Measurements from ENCODE around the gene ICA1. TPM values are rescaled to one million over a fixed set of nuclear protein-coding genes. Genes with fewer than 3 reads are reported as not detected.
A peak's percentile ranks its signal among the peaks of the same experiment; 100 is the strongest.

Gene ICA1
- total and polyA plus RNA-seq, 2 experiments from 2014 or later = 45.2 to 83.7 TPM

- no peaks in the 10 kb centered on the region for H3K79me2 ChIP-seq (replicated peaks; ENCODE audit: insufficient read depth)
- H3K4me2 ChIP-seq = peak overlapping the region; percentile 52
- TF ChIP-seq REST (IDR thresholded peaks at IDR 0.05; ENCODE audit: unreplicated experiment) (no peak), ZNF331 (CRISPR knock-in tag; IDR thresholded peaks at IDR 0.05; ENCODE audit: low read depth) (no peak), EZH2phosphoT487 (IDR thresholded peaks at IDR 0.05; ENCODE audit: unreplicated experiment) (no peak), NANOG (IDR thresholded peaks at IDR 0.05; ENCODE audit: borderline replicate concordance) (peak; percentile 75), JUNB (IDR thresholded peaks at IDR 0.05; ENCODE audit: unreplicated experiment) (no peak), POLR2AphosphoS5 (IDR thresholded peaks at IDR 0.05; ENCODE audit: low read depth) (no peak), CREB1 (CRISPR knock-in tag; IDR thresholded peaks at IDR 0.05; ENCODE audit: low read depth) (peak; percentile 23; the same call in 1 of the 2 replicates)
- peak; percentile 80 for ATAC-seq
- DNase-seq (ENCODE audit: low spot score) = peak; percentile 71
- peak overlapping the region; percentile 75 for H3K27ac ChIP-seq (ENCODE audit: low read depth)
- H3K9me2 ChIP-seq (ENCODE audit: insufficient read depth) = no peaks in the 10 kb centered on the region
- peak overlapping the region; percentile 94 for H3K27ac Mint-ChIP-seq
- H3K4me1 ChIP-seq (ENCODE audit: insufficient read depth) = peaks cover 32% of the 10 kb centered on the region
- H3K27me3 Mint-ChIP-seq (ENCODE audit: insufficient read depth, low read depth, poor library complexity) = peaks cover 7% of the 10 kb centered on the region
- H2AFZ ChIP-seq = no peak overlapping the region
- H3K4me1 Mint-ChIP-seq = peaks cover 61% of the 10 kb centered on the region
- no peaks in the 10 kb centered on the region for H3K27me3 ChIP-seq (ENCODE audit: insufficient read depth)
- peak overlapping the region; percentile 36 for H3K4me3 Mint-ChIP-seq
- 0 out of 2 replicates have a peak, but pooled peaks cover 3% of the 10 kb centered on the region for H3F3A ChIP-seq (replicated peaks; ENCODE audit: low read depth)
- H3K9me3 Mint-ChIP-seq = no peaks in the 10 kb centered on the region
- H4K20me1 ChIP-seq (replicated peaks; ENCODE audit: insufficient read depth) = no peaks in the 10 kb centered on the region
- peaks cover 10% of the 10 kb centered on the region; the same call in 2 of the 3 replicates for H3K36me3 Mint-ChIP-seq (ENCODE audit: low read depth)
- no peaks in the 10 kb centered on the region for H3K36me3 ChIP-seq (ENCODE audit: insufficient read depth)
- peak overlapping the region; percentile 15; the same call in 1 of the 2 replicates for H3K4me3 ChIP-seq
Measured at GRCh38 chr7:8221567-8221966, 40.4 kb downstream of the ICA1 start.

- H3K4me1 ChIP-seq (ENCODE audit: insufficient read depth) = peaks cover 32% of the 10 kb centered on the region
- peak overlapping the region; percentile 11; the same call in 1 of the 2 replicates for H3K4me3 ChIP-seq
- H3K9me2 ChIP-seq (ENCODE audit: insufficient read depth) = no peaks in the 10 kb centered on the region
- H4K20me1 ChIP-seq (replicated peaks; ENCODE audit: insufficient read depth) = no peaks in the 10 kb centered on the region
- no peaks in the 10 kb centered on the region for H3K36me3 ChIP-seq (ENCODE audit: insufficient read depth)
- H3K27ac ChIP-seq (ENCODE audit: low read depth) = peak overlapping the region; percentile 75
- no peaks in the 10 kb centered on the region for H3K27me3 ChIP-seq (ENCODE audit: insufficient read depth)
- ATAC-seq (peak; percentile 22), DNase-seq (ENCODE audit: low spot score) (peak; percentile 20)
- H2AFZ ChIP-seq = 0 out of 2 replicates have a peak overlapping the region, but pooled peaks have one; percentile 2
- no peak for TF ChIP-seq JUNB (IDR thresholded peaks at IDR 0.05; ENCODE audit: unreplicated experiment)
- TF ChIP-seq ZNF331 (CRISPR knock-in tag; IDR thresholded peaks at IDR 0.05; ENCODE audit: low read depth) = no peak
- H3K27me3 Mint-ChIP-seq (ENCODE audit: insufficient read depth, low read depth, poor library complexity) = peaks cover 7% of the 10 kb centered on the region
- H3K79me2 ChIP-seq (replicated peaks; ENCODE audit: insufficient read depth) = no peaks in the 10 kb centered on the region
- peak overlapping the region; percentile 52 for H3K4me2 ChIP-seq
- no peaks in the 10 kb centered on the region for H3K9me3 Mint-ChIP-seq
- H3F3A ChIP-seq (replicated peaks; ENCODE audit: low read depth) = 0 out of 2 replicates have a peak, but pooled peaks cover 3% of the 10 kb centered on the region
- peak overlapping the region; percentile 94 for H3K27ac Mint-ChIP-seq
- H3K4me3 Mint-ChIP-seq = peak overlapping the region; percentile 36; the same call in 2 of the 3 replicates
- peaks cover 10% of the 10 kb centered on the region; the same call in 2 of the 3 replicates for H3K36me3 Mint-ChIP-seq (ENCODE audit: low read depth)
- peaks cover 61% of the 10 kb centered on the region for H3K4me1 Mint-ChIP-seq
Measured at GRCh38 chr7:8221101-8221495, 40.9 kb downstream of the ICA1 start.
